Astrocyte (in vitro differentiated cells and primary cell): ENCODE results near the gene KIF1A. TPM values are rescaled to one million over a fixed set of nuclear protein-coding genes. Genes with fewer than 3 reads are reported as not detected.

ENCODE experiments used
- DNase-seq: peaks from one replicate; pipeline ENCODE4 v3.0.0-alpha.2; 2010; ENCODE audit warnings: low read depth
- FAIRE-seq: peaks from 2 replicates; lab custom pipeline; 2011; peaks lifted over from hg19 to GRCh38; lab: Jason Lieb, UNC
- H2AFZ ChIP-seq: 2 replicates; pipeline ENCODE4 v1.6.0; 2012; ENCODE audit warnings: low read depth, low read length, inconsistent platforms
- H3K27ac ChIP-seq: 2 replicates; pipeline ENCODE4 v1.5.1; 2011; ENCODE audit warnings: low read depth, low read length, inconsistent platforms
- H3K27me3 ChIP-seq: 2 replicates; pipeline ENCODE4 v1.6.0; 2011; ENCODE audit warnings: low read length, inconsistent platforms; ENCODE audit not compliant: insufficient read depth
- H3K36me3 ChIP-seq: 2 replicates; pipeline ENCODE4 v1.5.1; 2011; ENCODE audit warnings: low read length, inconsistent platforms; ENCODE audit not compliant: insufficient read depth
- H3K4me1 ChIP-seq: 2 replicates; pipeline ENCODE4 v1.5.1; 2011; ENCODE audit warnings: low read length, inconsistent platforms; ENCODE audit not compliant: insufficient read depth
- H3K4me2 ChIP-seq: 2 replicates; pipeline ENCODE4 v1.6.0; 2012; ENCODE audit warnings: low read length, inconsistent platforms
- H3K4me3 ChIP-seq: 2 replicates; pipeline ENCODE4 v1.5.1; 2011; ENCODE audit warnings: low read depth, mild to moderate bottlenecking, low read length, inconsistent platforms; ENCODE audit not compliant: insufficient read depth
- H3K79me2 ChIP-seq: 2 replicates; pipeline ENCODE4 v1.6.0; 2012; ENCODE audit warnings: mild to moderate bottlenecking, low read length, inconsistent platforms; ENCODE audit not compliant: insufficient read depth
- H3K9ac ChIP-seq: 2 replicates; pipeline ENCODE4 v1.6.0; 2012; ENCODE audit warnings: mild to moderate bottlenecking, low read length, inconsistent platforms
- H3K9me3 ChIP-seq: 2 replicates; pipeline ENCODE4 v1.5.1; 2012; ENCODE audit warnings: low read depth, mild to moderate bottlenecking, low read length, inconsistent platforms; ENCODE audit not compliant: insufficient read depth
- H4K20me1 ChIP-seq: 2 replicates; pipeline ENCODE4 v1.6.0; 2012; ENCODE audit warnings: low read length, inconsistent platforms; ENCODE audit not compliant: insufficient read depth
- H3K27ac Mint-ChIP-seq: one replicate; pipeline ENCODE4 v1.8.0; 2021; ENCODE audit warnings: mild to moderate bottlenecking, mixed read lengths; ENCODE audit not compliant: unreplicated experiment
- H3K27me3 Mint-ChIP-seq: one replicate; pipeline ENCODE4 v1.8.0; 2021; ENCODE audit warnings: low read depth, mixed read lengths; ENCODE audit not compliant: unreplicated experiment
- H3K36me3 Mint-ChIP-seq: one replicate; pipeline ENCODE4 v1.8.0; 2021; ENCODE audit warnings: low read depth, mixed read lengths; ENCODE audit not compliant: unreplicated experiment
- H3K4me1 Mint-ChIP-seq: one replicate; pipeline ENCODE4 v1.8.0; 2021; ENCODE audit warnings: low read depth, mixed read lengths; ENCODE audit not compliant: unreplicated experiment
- H3K4me3 Mint-ChIP-seq: one replicate; pipeline ENCODE4 v1.8.0; 2021; ENCODE audit warnings: mild to moderate bottlenecking, moderate library complexity, mixed read lengths; ENCODE audit not compliant: unreplicated experiment
- H3K9me3 Mint-ChIP-seq: one replicate; pipeline ENCODE4 v1.8.0; 2021; ENCODE audit warnings: mild to moderate bottlenecking, mixed read lengths; ENCODE audit not compliant: unreplicated experiment
- CTCF ChIP-seq: IDR thresholded peaks from 2 replicates; pipeline ENCODE4 v1.5.1; 2011; ENCODE audit warnings: low read depth, mild to moderate bottlenecking, inconsistent platforms, low read length, moderate library complexity; ENCODE audit not compliant: insufficient read depth
- EZH2 ChIP-seq: IDR thresholded peaks from 2 replicates; pipeline ENCODE4 v1.6.1; 2012; ENCODE audit warnings: mild to moderate bottlenecking, low read length, inconsistent platforms; ENCODE audit not compliant: insufficient read depth
- total RNA-seq: library from RNA; stranded (reverse); gene quantifications from 2 replicates; pipeline ENCODE4 v1.2.1, GENCODE V29; 2021

KIF1A gene
- total RNA-seq, 1 donor from 2014 or later = 51.2 TPM

- no peak overlapping the region for H2AFZ ChIP-seq
- no peaks in the 10 kb centered on the region for H4K20me1 ChIP-seq
Observed at GRCh38 chr2:240765007-240765406, 55.0 kb downstream of the KIF1A start.

GRCh38 chr2:240764605-240765004, 55.4 kb downstream of the KIF1A start:
- Histone ChIP-seq H3K4me3 (no peak overlapping the region), H3K9me3 (no peaks in the 10 kb centered on the region), H3K79me2 (no peaks in the 10 kb centered on the region), H3K27ac (no peak overlapping the region), H3K27me3 (no peaks in the 10 kb centered on the region), H3K4me1 (no peaks in the 10 kb centered on the region), H3K36me3 (no peaks in the 10 kb centered on the region), H3K9ac (no peak overlapping the region), H3K4me2 (no peak overlapping the region), H4K20me1 (no peaks in the 10 kb centered on the region), H2AFZ (no peak overlapping the region)
- H3K4me3 Mint-ChIP-seq = no peak overlapping the region
- H3K4me1 Mint-ChIP-seq = peaks cover 14% of the 10 kb centered on the region
- H3K36me3 Mint-ChIP-seq = no peaks in the 10 kb centered on the region
- FAIRE-seq = no peak
- no peak overlapping the region for H3K27ac Mint-ChIP-seq
- peaks cover under 1% of the 10 kb centered on the region for H3K27me3 Mint-ChIP-seq
- H3K9me3 Mint-ChIP-seq = no peaks in the 10 kb centered on the region
- TF ChIP-seq EZH2 = no peak
- no peak for TF ChIP-seq CTCF
- no peak for DNase-seq

More at GRCh38 chr2:240765007-240765406, 55.0 kb downstream of the KIF1A start:
- Histone ChIP-seq H3K79me2 (no peaks in the 10 kb centered on the region), H3K4me3 (no peak overlapping the region), H3K27ac (no peak overlapping the region), H3K9ac (no peak overlapping the region), H3K4me2 (no peak overlapping the region), H3K27me3 (no peaks in the 10 kb centered on the region), H3K4me1 (no peaks in the 10 kb centered on the region), H3K9me3 (no peaks in the 10 kb centered on the region), H3K36me3 (no peaks in the 10 kb centered on the region)
- no peaks in the 10 kb centered on the region for H3K9me3 Mint-ChIP-seq
- TF ChIP-seq EZH2 (no peak), CTCF (no peak)
- no peak overlapping the region for H3K4me3 Mint-ChIP-seq
- peaks cover 1% of the 10 kb centered on the region for H3K27me3 Mint-ChIP-seq
- peaks cover 12% of the 10 kb centered on the region for H3K4me1 Mint-ChIP-seq
- H3K36me3 Mint-ChIP-seq = no peaks in the 10 kb centered on the region
- H3K27ac Mint-ChIP-seq = no peak overlapping the region
- no peak for FAIRE-seq
- no peak for DNase-seq

- Mint-ChIP-seq H3K9me3 (no peaks in the 10 kb centered on the region), H3K4me3 (no peak overlapping the region), H3K27me3 (no peaks in the 10 kb centered on the region), H3K36me3 (no peaks in the 10 kb centered on the region), H3K4me1 (peaks cover 22% of the 10 kb centered on the region), H3K27ac (no peak overlapping the region)
- Histone ChIP-seq H3K4me2 (no peak overlapping the region), H2AFZ (no peak overlapping the region), H3K36me3 (no peaks in the 10 kb centered on the region), H3K4me3 (no peak overlapping the region), H3K79me2 (no peaks in the 10 kb centered on the region), H4K20me1 (no peaks in the 10 kb centered on the region), H3K9me3 (no peaks in the 10 kb centered on the region), H3K27ac (no peak overlapping the region), H3K4me1 (no peaks in the 10 kb centered on the region), H3K9ac (no peak overlapping the region), H3K27me3 (no peaks in the 10 kb centered on the region)
- FAIRE-seq (no peak), DNase-seq (no peak)
- no peak for TF ChIP-seq CTCF
- TF ChIP-seq EZH2 = no peak
Observed at GRCh38 chr2:240762971-240763370, 57.0 kb downstream of the KIF1A start.
